ENCODE data around the gene BDKRB1. TPM values are rescaled to one million over a fixed set of nuclear protein-coding genes. Genes with fewer than 3 reads are reported as not detected.

The BDKRB1 gene
- total RNA-seq, 1 donor: 0.10 TPM

DNA sequence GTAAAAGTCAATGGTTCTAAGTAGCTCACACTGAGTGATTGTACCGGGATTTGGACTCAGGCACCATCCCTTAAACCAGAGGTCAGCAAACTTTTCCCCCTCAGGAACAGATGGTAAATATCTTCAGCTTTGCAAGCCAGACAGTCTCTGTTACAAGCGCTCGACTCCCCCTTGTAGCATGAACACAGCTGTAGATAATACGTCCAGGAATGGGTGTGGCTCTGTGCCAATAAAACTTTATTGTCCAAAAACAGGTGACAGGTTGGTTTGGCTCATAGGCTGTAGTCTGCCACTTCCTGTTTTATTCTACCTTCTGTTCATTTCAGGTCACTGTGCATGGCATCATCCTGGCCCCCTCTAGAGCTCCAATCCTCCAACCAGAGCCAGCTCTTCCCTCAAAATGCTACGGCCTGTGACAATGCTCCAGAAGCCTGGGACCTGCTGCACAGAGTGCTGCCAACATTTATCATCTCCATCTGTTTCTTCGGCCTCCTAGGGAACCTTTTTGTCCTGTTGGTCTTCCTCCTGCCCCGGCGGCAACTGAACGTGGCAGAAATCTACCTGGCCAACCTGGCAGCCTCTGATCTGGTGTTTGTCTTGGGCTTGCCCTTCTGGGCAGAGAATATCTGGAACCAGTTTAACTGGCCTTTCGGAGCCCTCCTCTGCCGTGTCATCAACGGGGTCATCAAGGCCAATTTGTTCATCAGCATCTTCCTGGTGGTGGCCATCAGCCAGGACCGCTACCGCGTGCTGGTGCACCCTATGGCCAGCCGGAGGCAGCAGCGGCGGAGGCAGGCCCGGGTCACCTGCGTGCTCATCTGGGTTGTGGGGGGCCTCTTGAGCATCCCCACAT is 7.6 kb downstream of the BDKRB1 start:
- Histone ChIP-seq H3K4me3 (ENCODE audit: low read length) (no peak overlapping the region), H3K27me3 (ENCODE audit: insufficient read depth, low read length) (no peaks in the 10 kb centered on the region), H3K9me3 (ENCODE audit: low read depth, low read length) (no peaks in the 10 kb centered on the region), H3K4me1 (ENCODE audit: insufficient read depth, low read length) (no peaks in the 10 kb centered on the region)

DNA sequence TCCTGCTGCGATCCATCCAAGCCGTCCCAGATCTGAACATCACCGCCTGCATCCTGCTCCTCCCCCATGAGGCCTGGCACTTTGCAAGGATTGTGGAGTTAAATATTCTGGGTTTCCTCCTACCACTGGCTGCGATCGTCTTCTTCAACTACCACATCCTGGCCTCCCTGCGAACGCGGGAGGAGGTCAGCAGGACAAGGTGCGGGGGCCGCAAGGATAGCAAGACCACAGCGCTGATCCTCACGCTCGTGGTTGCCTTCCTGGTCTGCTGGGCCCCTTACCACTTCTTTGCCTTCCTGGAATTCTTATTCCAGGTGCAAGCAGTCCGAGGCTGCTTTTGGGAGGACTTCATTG is 8.2 kb downstream of the BDKRB1 start:
- Histone ChIP-seq H3K9me3 (ENCODE audit: low read depth, low read length) (no peaks in the 10 kb centered on the region), H3K27me3 (ENCODE audit: insufficient read depth, low read length) (no peaks in the 10 kb centered on the region), H3K4me1 (ENCODE audit: insufficient read depth, low read length) (no peaks in the 10 kb centered on the region), H3K4me3 (ENCODE audit: low read length) (no peak overlapping the region)

DNA sequence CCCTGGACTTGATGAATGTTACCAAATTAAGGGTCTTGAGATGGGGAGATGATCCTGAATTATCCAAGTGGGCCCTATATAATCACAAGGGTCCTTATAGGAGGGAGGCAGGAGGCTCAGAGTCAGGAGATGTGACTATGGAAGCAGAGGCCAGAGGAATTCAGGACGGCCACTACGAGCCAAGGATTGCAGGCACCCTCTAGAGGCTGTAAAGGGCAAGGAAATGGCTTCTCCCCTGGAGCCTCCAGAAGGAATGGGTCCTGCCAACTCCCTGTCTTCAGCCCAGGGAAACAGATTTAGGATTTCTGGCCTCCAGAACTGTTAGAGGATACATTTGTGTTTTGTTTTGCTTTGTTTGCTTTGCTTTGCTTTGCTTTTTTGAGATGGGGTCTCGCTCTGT is 8.8 kb downstream of the BDKRB1 start:
- H3K4me3 ChIP-seq (ENCODE audit: low read length): no peak overlapping the region
- H3K4me1 ChIP-seq (ENCODE audit: insufficient read depth, low read length): no peaks in the 10 kb centered on the region
- H3K27me3 ChIP-seq (ENCODE audit: insufficient read depth, low read length): no peaks in the 10 kb centered on the region
- H3K9me3 ChIP-seq (ENCODE audit: low read depth, low read length): no peaks in the 10 kb centered on the region

DNA sequence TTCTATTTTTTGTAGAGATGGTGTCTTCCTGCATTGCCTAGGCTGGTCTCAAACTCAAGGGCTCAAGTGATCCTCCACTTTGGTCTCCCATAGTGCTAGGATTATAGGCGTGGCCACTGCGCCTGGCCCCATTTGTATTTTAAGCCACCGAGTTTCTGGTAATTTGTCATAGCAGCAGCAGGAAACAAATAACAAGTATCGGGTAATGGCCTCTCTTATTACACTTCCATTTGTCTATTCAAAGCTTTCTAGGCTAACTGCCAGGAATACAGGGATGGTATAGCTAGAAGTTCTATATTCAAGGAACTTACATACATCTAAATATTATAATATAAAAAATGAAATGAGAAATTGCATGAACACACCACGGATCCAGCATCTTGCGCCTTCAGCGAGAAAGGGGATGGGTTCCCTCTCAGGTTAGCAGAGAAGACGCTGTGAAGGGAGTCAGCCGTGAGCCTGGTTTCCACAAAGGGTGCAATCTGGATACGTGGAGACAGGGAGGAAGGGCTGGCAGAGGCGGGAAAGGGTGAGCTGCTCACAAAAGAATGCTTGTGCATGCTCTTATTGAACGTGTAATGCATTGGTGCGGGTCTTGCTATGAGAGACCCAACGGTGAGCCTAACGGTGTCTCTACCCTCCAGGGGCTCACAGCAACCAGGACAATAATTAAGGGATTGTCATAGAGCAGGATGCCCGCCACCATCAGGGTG is 9.5 kb downstream of the BDKRB1 start:
- H3K4me1 ChIP-seq (ENCODE audit: insufficient read depth, low read length): no peaks in the 10 kb centered on the region
- H3K27me3 ChIP-seq (ENCODE audit: insufficient read depth, low read length): no peaks in the 10 kb centered on the region
- no peak overlapping the region for H3K4me3 ChIP-seq (ENCODE audit: low read length)
- H3K9me3 ChIP-seq (ENCODE audit: low read depth, low read length): no peaks in the 10 kb centered on the region

DNA sequence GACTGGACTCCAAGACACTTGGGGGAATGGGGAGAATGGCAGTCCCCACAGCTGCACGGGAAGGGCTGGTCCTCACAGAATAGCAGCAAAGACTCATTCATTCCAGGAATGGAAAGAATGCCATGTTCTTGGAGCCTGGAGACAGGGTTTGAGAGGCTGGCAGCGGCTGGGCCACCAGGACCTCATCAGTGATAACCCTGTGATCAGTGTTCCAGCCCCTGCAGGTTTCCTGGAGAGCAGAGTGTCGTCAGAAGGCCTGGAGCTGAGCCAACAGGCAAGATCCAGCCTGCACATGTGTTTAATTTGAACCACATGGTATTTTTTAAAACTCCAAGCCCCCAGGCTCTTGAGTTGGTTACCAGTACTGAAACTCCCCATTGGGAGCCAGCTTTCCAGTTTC is 11.3 kb downstream of the BDKRB1 start:
- H3K4me3 ChIP-seq (ENCODE audit: low read length): no peak overlapping the region
- H3K9me3 ChIP-seq (ENCODE audit: low read depth, low read length): no peaks in the 10 kb centered on the region
- no peaks in the 10 kb centered on the region for H3K27me3 ChIP-seq (ENCODE audit: insufficient read depth, low read length)
- no peaks in the 10 kb centered on the region for H3K4me1 ChIP-seq (ENCODE audit: insufficient read depth, low read length)

DNA sequence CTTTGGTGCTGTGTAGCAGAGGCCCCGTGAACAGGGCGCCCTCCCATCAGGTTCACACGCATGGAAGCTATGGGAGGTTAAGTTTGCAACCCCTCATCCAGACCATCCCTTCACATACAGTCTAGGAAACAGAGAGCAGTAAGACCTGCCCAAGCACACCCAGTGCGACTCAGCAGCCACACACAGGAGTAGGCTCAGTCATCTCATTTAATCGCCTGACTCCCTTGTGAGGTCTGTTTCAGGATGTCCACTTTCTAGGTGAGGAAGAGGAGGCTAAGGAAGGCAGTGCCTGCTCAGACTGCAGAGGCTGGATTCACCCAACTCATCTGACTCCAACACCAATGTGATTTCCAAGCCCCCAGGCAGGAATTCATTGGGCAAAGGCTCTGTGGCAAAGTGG is 11.9 kb downstream of the BDKRB1 start:
- H3K27me3 ChIP-seq (ENCODE audit: insufficient read depth, low read length): no peaks in the 10 kb centered on the region
- H3K9me3 ChIP-seq (ENCODE audit: low read depth, low read length): no peaks in the 10 kb centered on the region
- no peak overlapping the region for H3K4me3 ChIP-seq (ENCODE audit: low read length)
- no peaks in the 10 kb centered on the region for H3K4me1 ChIP-seq (ENCODE audit: insufficient read depth, low read length)

DNA sequence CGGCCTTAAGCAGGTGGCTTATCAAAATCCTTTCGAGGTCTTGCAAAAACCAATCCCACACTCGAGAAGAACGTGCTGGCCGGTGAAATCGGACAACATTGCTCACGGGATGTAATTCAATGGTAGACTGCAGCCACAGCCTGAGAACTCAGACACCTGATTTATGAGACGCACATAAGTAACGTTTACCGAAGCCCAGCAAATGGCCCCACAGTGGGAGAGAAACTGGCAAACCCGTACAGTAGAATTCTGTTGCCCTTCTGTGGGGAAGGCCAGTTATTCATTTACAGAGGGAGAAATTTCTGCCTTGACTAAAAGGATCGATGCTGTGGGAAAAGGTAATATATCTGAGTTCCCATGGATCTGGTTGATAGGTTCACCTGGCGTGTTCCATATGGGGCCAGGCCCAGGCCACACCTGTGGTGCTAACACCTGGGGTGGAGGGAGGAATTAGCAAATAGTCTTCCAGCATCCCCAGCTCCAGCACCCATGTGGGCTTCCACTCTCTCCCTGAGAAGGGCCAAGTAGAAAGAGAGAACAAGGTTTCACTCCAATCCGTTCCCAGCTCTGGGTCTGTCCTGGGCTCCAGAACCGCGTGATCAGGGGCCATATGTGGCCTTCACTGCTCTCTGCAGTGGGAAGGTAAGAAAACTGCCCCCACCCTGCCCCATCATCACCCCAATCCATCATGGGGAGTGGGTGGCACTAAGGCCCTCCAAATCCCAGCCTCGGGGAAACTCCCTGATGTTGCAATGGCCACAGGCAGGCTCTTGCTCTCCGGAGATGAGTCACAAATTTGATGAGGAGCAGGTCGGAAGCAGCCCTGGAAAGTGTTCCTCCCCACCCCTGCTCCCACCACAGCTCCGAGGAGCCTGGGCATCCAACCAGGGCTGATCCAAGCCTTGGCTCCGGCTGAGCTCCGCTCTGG is 12.7 kb downstream of the BDKRB1 start:
- Histone ChIP-seq H3K4me1 (ENCODE audit: insufficient read depth, low read length) (no peaks in the 10 kb centered on the region), H3K4me3 (ENCODE audit: low read length) (no peak overlapping the region), H3K27me3 (ENCODE audit: insufficient read depth, low read length) (no peaks in the 10 kb centered on the region), H3K9me3 (ENCODE audit: low read depth, low read length) (no peaks in the 10 kb centered on the region)

DNA sequence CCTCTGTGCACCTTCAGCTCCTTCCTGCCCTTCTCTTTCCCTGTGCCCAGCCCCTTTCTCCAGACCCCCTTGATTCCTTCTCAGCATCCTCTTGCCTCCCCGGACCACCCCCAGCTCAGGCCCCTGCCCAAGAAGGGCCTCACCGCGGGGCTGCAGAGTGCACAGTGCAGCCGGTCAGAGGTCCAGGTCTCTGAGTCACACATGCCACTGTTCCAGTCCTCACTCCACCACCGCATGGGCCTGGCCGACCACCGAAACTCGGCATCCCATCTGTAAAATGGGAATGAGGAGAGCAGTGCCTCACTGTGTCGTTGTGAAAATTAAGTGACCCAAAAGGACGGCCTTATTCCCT is 13.3 kb downstream of the BDKRB1 start:
- Histone ChIP-seq H3K4me1 (ENCODE audit: insufficient read depth, low read length) (no peaks in the 10 kb centered on the region), H3K9me3 (ENCODE audit: low read depth, low read length) (no peaks in the 10 kb centered on the region)

DNA sequence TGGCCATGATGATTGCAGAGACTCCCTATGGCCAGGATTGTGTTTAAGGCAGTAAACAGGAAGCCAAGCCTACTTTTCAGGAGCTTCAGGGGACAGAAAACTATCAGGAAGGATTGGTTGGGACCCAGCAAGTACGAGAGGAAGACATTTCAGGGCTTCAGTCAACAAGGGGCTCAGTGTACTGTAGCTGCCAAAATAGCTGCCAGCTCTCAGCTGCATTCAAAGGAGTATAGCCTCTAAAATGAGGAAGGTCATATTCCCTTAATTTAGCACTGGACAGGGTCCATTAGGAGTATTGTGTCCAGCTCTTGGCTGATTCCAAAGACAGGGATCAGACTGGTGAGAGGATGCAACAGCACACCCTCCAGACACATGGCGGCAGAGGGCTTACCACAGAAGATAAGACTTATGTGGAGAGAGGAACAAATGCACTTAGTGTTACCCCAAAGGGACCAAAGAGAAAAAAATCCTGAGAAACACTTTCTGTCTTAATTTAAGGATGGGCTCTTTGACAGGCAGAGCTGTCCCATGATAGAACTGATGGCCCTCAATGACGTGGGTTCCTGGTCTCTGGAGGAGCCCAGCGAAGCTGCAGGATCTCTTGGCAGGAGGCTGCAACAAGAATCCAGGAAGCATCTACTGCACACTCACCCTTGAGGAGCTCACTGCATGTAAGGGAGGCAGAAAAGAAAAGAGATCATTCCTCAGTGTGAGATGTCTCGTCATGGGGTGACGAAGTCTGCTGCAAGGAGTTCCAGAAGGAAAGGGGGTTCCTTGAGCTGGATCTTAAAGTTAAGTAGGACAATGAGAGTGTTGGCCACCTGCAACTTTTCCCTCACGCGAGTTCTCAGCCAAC is 14.8 kb downstream of the BDKRB1 start:
- H3K9me3 ChIP-seq (ENCODE audit: low read depth, low read length): no peaks in the 10 kb centered on the region
- H3K27me3 ChIP-seq (ENCODE audit: insufficient read depth, low read length): no peaks in the 10 kb centered on the region
- no peak overlapping the region for H3K4me3 ChIP-seq (ENCODE audit: low read length)
- no peaks in the 10 kb centered on the region for H3K4me1 ChIP-seq (ENCODE audit: insufficient read depth, low read length)

More for the DNA sequence above, 13.3 kb downstream of the BDKRB1 start:
- H3K4me3 ChIP-seq (ENCODE audit: low read length): no peak overlapping the region
- H3K27me3 ChIP-seq (ENCODE audit: insufficient read depth, low read length): no peaks in the 10 kb centered on the region

DNA sequence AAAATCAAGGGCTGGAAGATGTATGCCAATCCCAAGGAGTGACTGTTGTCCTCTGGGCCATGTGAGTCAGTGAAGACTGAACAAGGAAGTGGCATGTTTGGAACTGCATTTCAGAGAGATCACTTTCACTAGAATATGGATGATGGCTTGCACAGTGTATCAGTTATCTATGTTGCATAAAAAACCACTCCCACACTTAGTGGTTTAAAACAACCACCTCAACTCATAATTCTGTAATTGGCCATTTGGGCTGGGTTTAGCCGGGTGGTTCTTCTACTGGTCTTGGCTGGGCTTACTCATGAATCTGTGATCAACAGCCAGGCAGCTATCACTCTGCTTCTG is 15.4 kb downstream of the BDKRB1 start:
- H3K4me3 ChIP-seq (ENCODE audit: low read length): no peak overlapping the region
- no peaks in the 10 kb centered on the region for H3K4me1 ChIP-seq (ENCODE audit: insufficient read depth, low read length)
- H3K9me3 ChIP-seq (ENCODE audit: low read depth, low read length): no peaks in the 10 kb centered on the region
- no peaks in the 10 kb centered on the region for H3K27me3 ChIP-seq (ENCODE audit: insufficient read depth, low read length)

DNA sequence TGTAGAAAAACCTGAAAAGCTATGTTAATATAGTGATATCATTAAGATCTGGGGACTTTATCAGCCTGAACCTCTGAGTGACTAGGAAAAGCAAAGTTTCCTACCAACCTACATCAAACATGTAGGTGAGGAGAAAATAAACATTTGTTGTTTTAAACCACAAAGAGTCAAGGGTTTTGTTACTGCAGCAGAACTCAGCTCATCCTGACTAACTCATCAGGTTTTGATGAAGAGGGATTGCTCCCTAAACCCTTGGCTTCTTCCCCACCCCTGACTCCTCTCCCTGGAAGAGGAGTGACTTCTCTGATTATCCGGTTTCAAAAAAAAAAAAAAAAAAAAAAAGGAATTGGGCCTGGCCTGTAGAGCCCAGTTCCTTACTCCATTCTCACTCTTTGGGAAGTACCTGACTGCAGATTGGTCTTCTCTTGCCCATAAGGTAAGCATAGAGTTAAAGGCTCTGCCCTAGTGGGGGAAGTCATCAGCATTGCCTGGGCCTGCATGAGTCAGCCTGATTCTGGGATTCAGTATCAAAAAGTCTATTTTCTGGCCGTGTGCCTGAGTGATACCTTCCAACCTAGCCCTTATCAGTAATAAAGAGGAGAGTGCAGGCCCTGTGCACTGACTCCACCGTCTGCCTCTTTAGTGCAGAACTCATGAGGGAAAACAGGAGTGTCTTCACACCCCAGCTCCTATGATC is 16.9 kb downstream of the BDKRB1 start:
- Histone ChIP-seq H3K4me3 (ENCODE audit: low read length) (no peak overlapping the region), H3K9me3 (ENCODE audit: low read depth, low read length) (no peaks in the 10 kb centered on the region), H3K4me1 (ENCODE audit: insufficient read depth, low read length) (no peaks in the 10 kb centered on the region), H3K27me3 (ENCODE audit: insufficient read depth, low read length) (no peaks in the 10 kb centered on the region)

DNA sequence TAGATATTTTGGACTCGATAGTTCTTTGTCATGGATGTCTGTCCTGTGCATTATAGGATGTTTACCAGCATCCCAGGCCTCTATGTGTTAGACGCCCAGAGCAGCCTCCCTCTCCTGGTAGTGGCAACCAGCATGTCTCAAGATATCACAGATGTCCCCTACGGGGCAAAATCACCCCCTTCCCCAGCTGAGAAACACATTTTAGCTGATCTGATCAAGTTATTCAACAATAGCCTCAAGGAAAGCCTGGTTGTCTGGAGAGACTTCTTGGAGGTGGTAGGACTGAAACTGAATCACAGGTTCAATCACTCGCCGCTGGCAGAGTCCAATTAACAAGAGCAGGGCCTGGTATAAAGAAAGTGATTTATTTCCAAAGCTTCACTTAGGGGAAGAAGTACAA is 17.6 kb downstream of the BDKRB1 start:
- no peaks in the 10 kb centered on the region for H3K27me3 ChIP-seq (ENCODE audit: insufficient read depth, low read length)
- no peak overlapping the region for H3K4me3 ChIP-seq (ENCODE audit: low read length)
- H3K4me1 ChIP-seq (ENCODE audit: insufficient read depth, low read length): no peaks in the 10 kb centered on the region
- no peaks in the 10 kb centered on the region for H3K9me3 ChIP-seq (ENCODE audit: low read depth, low read length)

DNA sequence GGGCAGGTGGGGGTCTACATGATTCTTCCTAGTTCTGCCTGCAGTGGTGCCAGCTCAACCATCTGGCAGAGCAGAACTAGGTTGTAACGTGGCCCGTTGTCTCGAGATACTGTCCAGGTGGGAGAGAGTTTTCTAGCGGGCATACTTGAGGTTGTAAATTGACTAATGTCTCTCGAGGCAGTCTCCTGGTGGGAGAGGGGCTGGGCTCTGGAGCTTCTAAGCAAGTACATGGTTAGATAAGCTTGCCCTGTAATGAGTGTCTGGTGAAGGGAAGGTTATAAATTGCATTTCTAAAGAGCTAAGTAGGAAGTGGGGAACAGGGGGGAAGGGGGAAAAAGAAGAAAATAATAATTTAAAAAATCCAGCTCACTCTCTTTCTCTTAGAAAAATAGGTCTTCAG is 18.1 kb downstream of the BDKRB1 start:
- Histone ChIP-seq H3K4me3 (ENCODE audit: low read length) (no peak overlapping the region), H3K4me1 (ENCODE audit: insufficient read depth, low read length) (no peaks in the 10 kb centered on the region), H3K9me3 (ENCODE audit: low read depth, low read length) (no peaks in the 10 kb centered on the region), H3K27me3 (ENCODE audit: insufficient read depth, low read length) (no peaks in the 10 kb centered on the region)

DNA sequence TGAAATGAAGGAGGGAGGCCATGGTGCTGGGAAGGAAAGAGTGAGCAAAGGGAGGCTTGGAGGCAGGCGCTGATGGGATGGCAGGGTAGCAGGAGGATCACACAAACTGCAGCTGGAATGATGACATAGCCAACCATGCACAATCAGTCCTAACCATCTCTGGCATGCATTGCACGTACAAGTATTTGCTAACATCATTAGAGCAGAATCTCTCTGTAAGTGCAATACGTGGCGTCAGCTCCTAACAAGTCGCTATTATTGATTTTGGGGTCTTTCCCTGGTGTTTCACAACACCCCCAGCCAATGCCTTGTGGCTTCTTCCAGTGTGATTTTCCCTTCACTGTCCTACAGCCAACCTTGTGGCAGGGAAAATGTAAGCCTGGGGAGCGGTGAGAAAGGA is 18.5 kb downstream of the BDKRB1 start:
- Histone ChIP-seq H3K27me3 (ENCODE audit: insufficient read depth, low read length) (no peaks in the 10 kb centered on the region), H3K4me3 (ENCODE audit: low read length) (no peak overlapping the region), H3K4me1 (ENCODE audit: insufficient read depth, low read length) (no peaks in the 10 kb centered on the region), H3K9me3 (ENCODE audit: low read depth, low read length) (no peaks in the 10 kb centered on the region)
